GM21737 (cell line): Measurements from ENCODE around the gene ODC1.

Experiments used
- ATAC-seq: cut with Tn5 transposase; IDR thresholded peaks from one replicate; pipeline ENCODE4 v1.9.1; 2021; ENCODE audit warnings: mild to moderate bottlenecking, moderate library complexity; ENCODE audit not compliant: unreplicated experiment

Gene ODC1

DNA sequence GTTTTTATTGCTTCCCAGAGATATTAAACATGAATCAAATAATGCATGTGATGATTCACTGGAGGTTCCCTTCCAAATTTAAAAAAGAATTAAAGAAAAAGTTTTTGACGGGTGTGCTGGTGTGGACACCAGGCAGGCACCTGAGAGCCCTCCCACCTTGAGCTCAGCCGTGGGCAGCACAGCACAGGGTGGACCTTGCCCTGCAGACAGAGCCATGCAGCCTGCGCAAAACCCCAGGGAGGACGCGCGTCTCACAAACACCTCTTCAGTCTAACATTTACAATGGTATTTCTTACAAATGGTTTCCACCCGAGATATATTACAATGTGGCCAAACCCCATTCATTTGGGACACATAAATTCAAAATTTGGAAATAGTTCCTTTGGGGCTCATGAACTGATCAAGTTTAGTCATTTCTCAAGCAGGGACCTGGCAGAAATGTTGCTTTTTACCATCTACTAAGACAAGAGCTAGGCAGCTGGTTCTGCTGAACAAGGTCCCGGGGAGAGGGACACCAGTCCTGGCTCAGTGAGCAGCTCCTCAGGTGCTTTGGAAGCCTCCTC, 45.4 kb downstream of the ODC1 start:
- no peak for ATAC-seq

GRCh38 chr2:10402062-10402585, 46.0 kb downstream of the ODC1 start:
- ATAC-seq, result no peak

DNA sequence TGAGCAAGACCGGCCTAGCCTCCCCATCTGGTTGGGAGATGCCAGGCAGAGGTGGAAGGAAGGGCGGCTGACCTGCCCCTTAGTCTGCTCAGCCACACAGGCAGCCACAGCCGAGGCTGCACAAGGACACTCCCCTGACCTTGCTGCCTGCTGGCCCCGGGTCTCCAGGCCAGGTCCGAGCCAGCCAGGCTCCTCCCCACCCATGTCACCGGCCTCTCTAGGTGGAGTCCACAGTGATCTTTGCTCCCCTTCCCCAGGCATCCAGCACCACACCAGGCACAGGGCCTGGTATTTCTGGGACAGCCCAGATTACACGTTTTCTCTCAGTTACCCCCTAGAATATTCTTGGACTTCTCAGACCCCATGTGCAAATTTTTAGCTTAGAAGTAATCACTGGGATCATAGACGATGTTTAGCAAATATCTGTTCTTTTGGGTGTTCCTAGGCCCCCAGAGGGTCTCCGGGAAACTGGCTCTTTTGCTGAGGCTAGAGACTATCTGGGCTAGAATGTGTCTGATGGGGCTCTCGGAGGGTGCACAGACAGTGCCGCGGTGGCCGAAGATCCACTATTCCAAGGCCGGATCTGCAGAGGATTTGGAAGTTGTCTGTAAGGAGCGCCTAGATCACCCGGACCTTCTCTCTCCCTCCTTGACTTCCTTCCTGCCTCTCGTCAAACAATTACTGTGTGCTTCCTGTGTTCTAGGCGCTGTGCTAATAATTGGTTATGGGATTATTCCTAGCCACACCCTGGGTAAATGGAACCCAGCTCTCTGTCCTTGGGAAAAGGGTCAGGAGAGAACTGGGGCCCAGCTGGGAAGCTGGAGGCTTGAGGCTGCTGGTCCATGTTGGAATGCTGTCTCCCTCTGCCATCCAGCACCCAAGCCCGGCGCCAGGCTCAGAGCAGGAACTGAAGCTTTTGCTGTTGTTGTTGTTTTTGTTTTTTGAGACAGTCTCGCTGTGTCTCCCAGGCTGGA, 46.9 kb downstream of the ODC1 start:
- ATAC-seq, result no peak

DNA sequence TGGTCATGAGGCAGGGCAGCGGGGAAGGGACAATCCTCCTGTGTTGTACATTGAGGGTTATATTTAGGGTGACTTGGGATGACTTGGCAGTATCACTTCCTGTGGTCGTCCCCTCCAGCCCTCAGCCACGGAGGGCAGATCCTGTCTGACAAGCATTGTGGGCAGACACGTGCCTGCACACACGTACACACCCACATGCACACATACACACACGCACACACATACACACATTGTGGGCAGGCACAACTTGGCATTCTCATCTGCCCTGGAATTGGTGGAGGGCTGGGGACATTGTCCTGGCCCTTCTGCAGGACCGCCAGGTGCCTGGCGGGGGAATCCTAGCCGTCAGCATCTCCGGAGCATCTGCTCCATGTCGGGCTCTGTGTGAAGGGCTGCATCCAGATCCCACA, 47.6 kb downstream of the ODC1 start:
- no peak for ATAC-seq

- ATAC-seq, result no peak
These were observed 48.1 kb downstream of the ODC1 start for GRCh38 chr2:10400002-10400401.

GRCh38 chr2:10399358-10399757, 48.8 kb downstream of the ODC1 start:
- no peak for ATAC-seq

- no peak for ATAC-seq
These were observed 49.6 kb downstream of the ODC1 start for GRCh38 chr2:10398496-10398895.

DNA sequence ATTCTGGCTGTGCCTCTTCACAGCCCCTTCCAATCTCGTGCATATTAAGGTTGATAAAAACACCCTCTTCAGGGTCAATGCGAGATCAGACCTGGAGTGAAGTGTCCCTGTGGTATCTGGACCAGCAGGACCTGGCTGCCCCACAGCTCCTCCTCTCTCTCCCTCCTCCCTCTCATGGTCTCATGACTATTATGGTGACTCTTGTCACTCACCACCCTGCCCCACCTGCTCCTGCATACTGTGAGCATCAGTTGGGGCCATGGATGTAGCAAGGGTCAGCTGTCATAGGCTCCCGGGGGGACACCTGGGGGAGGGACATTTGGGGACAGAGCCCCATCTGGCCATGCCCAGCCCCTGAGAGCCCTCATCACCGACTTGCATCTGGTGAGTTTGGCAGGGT, 50.2 kb downstream of the ODC1 start:
- no peak for ATAC-seq

- ATAC-seq, result no peak
These were observed 50.7 kb downstream of the ODC1 start for GRCh38 chr2:10397297-10397875.

- no peak for ATAC-seq
These were observed 51.7 kb downstream of the ODC1 start for GRCh38 chr2:10396464-10396863.

- no peak for ATAC-seq
These were observed 52.2 kb downstream of the ODC1 start for GRCh38 chr2:10395893-10396292.

- ATAC-seq, result no peak
These were observed 54.5 kb downstream of the ODC1 start for GRCh38 chr2:10393640-10393982.

DNA sequence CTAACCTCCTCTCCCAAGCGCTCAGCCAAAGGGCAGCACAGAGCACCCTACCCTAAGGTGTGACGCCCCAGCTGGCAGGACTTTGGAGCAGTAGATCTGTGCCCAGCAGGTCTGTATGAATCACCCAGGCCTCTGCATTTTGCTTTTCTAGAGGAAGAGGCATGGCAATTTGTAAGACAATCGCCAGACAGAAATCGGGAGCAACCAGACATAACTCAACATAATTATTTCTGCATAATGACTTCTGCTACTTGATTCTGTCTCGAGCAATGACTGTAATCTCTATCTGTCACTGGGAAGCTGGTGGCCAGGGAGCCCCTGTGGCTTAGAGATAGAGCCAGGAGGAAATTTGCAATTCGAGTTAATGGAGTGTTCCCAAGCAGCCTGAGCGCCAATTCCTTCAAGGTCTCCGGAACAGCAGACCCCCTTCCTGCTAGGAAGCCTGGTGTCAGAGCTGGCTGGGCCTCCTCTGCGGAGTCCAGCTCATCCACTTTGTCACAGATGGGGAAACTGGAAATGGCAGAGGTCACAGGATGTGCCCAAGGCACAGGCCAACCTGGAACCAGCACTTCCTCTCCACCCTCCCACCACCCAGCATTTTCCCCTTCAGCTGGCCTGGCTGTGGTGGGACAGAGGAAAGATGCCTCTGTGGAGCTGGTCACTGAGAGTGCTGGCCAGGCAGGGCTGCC, 55.0 kb downstream of the ODC1 start:
- ATAC-seq, result no peak

DNA sequence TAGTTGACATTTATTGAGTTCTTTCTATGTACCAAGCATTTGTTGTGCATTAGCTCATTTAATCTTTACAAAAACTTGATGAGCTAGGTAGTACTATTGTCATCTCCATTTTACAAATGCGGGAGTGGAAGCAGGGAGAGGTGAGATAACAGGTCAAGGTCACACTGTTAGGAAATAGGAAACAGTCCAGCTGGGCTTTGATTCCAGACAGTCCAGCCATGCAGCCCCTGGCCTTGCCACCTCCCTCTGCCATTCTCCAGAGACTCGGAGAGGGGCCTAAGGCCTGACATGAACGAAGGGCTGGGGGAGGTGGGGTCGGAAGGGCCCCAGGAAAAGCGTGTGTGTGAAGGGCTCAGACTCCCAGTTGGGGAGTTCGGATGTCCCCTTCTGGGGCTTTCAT, 55.6 kb downstream of the ODC1 start:
- no peak for ATAC-seq

GRCh38 chr2:10392100-10392499, 56.0 kb downstream of the ODC1 start:
- ATAC-seq, result no peak

DNA sequence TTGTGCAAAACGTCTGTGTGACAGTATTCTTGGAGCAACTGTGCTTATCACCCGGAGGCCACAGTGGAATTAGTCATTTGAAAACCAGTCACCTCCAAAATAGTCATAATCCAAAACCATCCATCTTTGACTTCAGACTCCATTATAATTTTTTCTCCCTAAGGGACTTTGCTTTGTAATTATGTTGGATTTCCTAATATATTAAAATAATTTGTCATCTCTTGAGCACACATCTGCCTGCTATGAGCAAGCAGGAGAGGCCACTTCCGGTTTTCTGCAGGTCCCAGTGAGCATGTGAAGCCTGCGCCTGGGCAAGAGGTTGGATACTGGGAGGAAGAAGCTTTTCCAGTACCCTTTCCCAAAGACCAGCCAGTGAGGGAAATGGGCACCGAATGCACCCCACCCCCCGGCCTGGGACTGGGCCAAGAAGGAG, 57.7 kb downstream of the ODC1 start:
- no peak for ATAC-seq
